WTC11 (cell line): ENCODE measurements around the gene VEPH1. TPM values are rescaled to one million over a fixed set of nuclear protein-coding genes. Genes with fewer than 3 reads are reported as not detected.

Source experiments
- ATAC-seq: fragments of 200-7000 bp; cut with Tn5 transposase; 2 replicates; pipeline ENCODE4 v1.10.0; 2021; ENCODE audit warnings: mild to moderate bottlenecking, moderate library complexity
- CTCF ChIA-PET: fragments of 300-600 bp; sonication (Branson Sonifier 250); formaldehyde crosslinking; loops from one replicate; lab custom pipeline; 2021; ENCODE audit warnings: antibody characterized with exemption; lab: Charles Lee
- POLR2A ChIA-PET: fragments of 350-600 bp; sonication (Branson Sonifier 250); formaldehyde crosslinking; loops from one replicate; lab custom pipeline; 2021; ENCODE audit warnings: antibody characterized with exemption; lab: Charles Lee
- DNase-seq: peaks from one replicate; pipeline ENCODE4 v3.0.0; 2021; ENCODE audit warnings: low spot score
- H3K27ac Mint-ChIP-seq: 2 replicates; pipeline ENCODE4 v1.8.0; 2021; ENCODE audit warnings: mixed read lengths
- H3K27me3 Mint-ChIP-seq: 2 replicates; pipeline ENCODE4 v1.8.0; 2021; ENCODE audit warnings: low read depth, mild to moderate bottlenecking, moderate library complexity, mixed read lengths
- H3K36me3 Mint-ChIP-seq: 2 replicates; pipeline ENCODE4 v1.8.0; 2021; ENCODE audit warnings: mixed read lengths
- H3K4me1 Mint-ChIP-seq: 2 replicates; pipeline ENCODE4 v1.8.0; 2022; ENCODE audit warnings: mixed read lengths
- H3K4me3 Mint-ChIP-seq: 2 replicates; pipeline ENCODE4 v1.8.0; 2021; ENCODE audit warnings: mild to moderate bottlenecking, moderate library complexity, mixed read lengths
- H3K9me3 Mint-ChIP-seq: 2 replicates; pipeline ENCODE4 v1.8.0; 2021; ENCODE audit warnings: mixed read lengths
- AFF4 ChIP-seq: sonication (generic); formaldehyde crosslinking; IDR thresholded peaks from 2 replicates; pipeline ENCODE4 v1.8.1; 2023; ENCODE audit warnings: mild to moderate bottlenecking, missing genetic modification reagents, borderline replicate concordance
- CBFB ChIP-seq: sonication (generic); formaldehyde crosslinking; IDR thresholded peaks from 2 replicates; pipeline ENCODE4 v1.8.1; 2022; ENCODE audit warnings: mild to moderate bottlenecking, low read depth, missing genetic modification reagents
- CREB1 ChIP-seq: sonication (generic); formaldehyde crosslinking; IDR thresholded peaks from 2 replicates; pipeline ENCODE4 v1.8.0; 2023; ENCODE audit warnings: mild to moderate bottlenecking, missing genetic modification reagents
- ETV6 ChIP-seq: sonication (generic); formaldehyde crosslinking; IDR thresholded peaks from 2 replicates; pipeline ENCODE4 v1.8.1; 2022; ENCODE audit warnings: mild to moderate bottlenecking, missing genetic modification reagents
- GRHL2 ChIP-seq: fragments of 250-450 bp; sonication (Bioruptor Pico); IDR thresholded peaks from 2 replicates; pipeline ENCODE4 v1.8.0; 2022; ENCODE audit warnings: mild to moderate bottlenecking, moderate library complexity; ENCODE audit not compliant: insufficient replicate concordance, severe bottlenecking
- JAZF1 ChIP-seq: fragments of 250-450 bp; sonication (Bioruptor Pico); IDR thresholded peaks from 2 replicates; pipeline ENCODE4 v1.9.0; 2021; ENCODE audit warnings: moderate library complexity, mild to moderate bottlenecking, inconsistent platforms
- NFATC4 ChIP-seq: fragments of 250-450 bp; sonication (Bioruptor Pico); IDR thresholded peaks from 2 replicates; pipeline ENCODE4 v1.9.0; 2021; ENCODE audit warnings: mild to moderate bottlenecking
- NR2C2 ChIP-seq: sonication (generic); formaldehyde crosslinking; IDR thresholded peaks from 2 replicates; pipeline ENCODE4 v1.8.0; 2022; ENCODE audit warnings: mild to moderate bottlenecking, missing genetic modification reagents
- OVOL2 ChIP-seq: fragments of 250-450 bp; sonication (Bioruptor Pico); IDR thresholded peaks from 2 replicates; pipeline ENCODE4 v1.9.0; 2021; ENCODE audit warnings: mild to moderate bottlenecking, borderline replicate concordance
- TEAD4 ChIP-seq: sonication (generic); formaldehyde crosslinking; IDR thresholded peaks from 2 replicates; pipeline ENCODE4 v1.8.0; 2022; ENCODE audit warnings: mild to moderate bottlenecking, missing genetic modification reagents
- TP53 ChIP-seq: sonication (generic); formaldehyde crosslinking; IDR thresholded peaks from 2 replicates; pipeline ENCODE4 v1.8.1; 2023; ENCODE audit warnings: mild to moderate bottlenecking, missing genetic modification reagents
- ZMAT4 ChIP-seq: fragments of 250-450 bp; sonication (Bioruptor Pico); IDR thresholded peaks from 2 replicates; pipeline ENCODE4 v1.9.0; 2021; ENCODE audit warnings: mild to moderate bottlenecking
- ZNF232 ChIP-seq: sonication (generic); formaldehyde crosslinking; IDR thresholded peaks from 2 replicates; pipeline ENCODE4 v1.8.0; 2022; ENCODE audit warnings: mild to moderate bottlenecking, missing genetic modification reagents
- total RNA-seq: library from RNA; stranded (reverse); gene quantifications from 3 replicates; pipeline ENCODE4 v1.2.3, GENCODE V29; 2021
- TF ChIP-seq, protein P1 (sequence below): sonication (generic); formaldehyde crosslinking; IDR thresholded peaks from 2 replicates; pipeline ENCODE4 v1.8.1; 2023; ENCODE audit warnings: mild to moderate bottlenecking, missing genetic modification reagents
- TF ChIP-seq, protein P2 (sequence below): sonication (generic); formaldehyde crosslinking; conservative IDR thresholded peaks from 2 replicates; pipeline ENCODE4 v1.8.1; 2022; ENCODE audit warnings: mild to moderate bottlenecking, missing genetic modification reagents
- TF ChIP-seq, protein P3 (sequence below): sonication (generic); formaldehyde crosslinking; IDR thresholded peaks from 2 replicates; pipeline ENCODE4 v1.8.1; 2023; ENCODE audit warnings: mild to moderate bottlenecking, missing genetic modification reagents, moderate library complexity
- TF ChIP-seq, protein P4 (sequence below): sonication (generic); formaldehyde crosslinking; IDR thresholded peaks from 2 replicates; pipeline ENCODE4 v1.8.1; 2023; ENCODE audit warnings: mild to moderate bottlenecking, moderate library complexity, missing genetic modification reagents

VEPH1 gene
- total RNA-seq, 1 experiment from 2014 or later, result 10.8 TPM

- H3K4me1 Mint-ChIP-seq, result no peaks in the 10 kb centered on the region
- no peaks in the 10 kb centered on the region for H3K36me3 Mint-ChIP-seq
- no peaks in the 10 kb centered on the region for H3K9me3 Mint-ChIP-seq
- ATAC-seq (no peak), DNase-seq (no peak)
- TF ChIP-seq ZMAT4 (CRISPR knock-in tag) (no peak), OVOL2 (no peak), NR2C2 (no peak), JAZF1 (CRISPR knock-in tag) (no peak), AFF4 (CRISPR knock-in tag) (no peak), CBFB (CRISPR knock-in tag) (no peak), CREB1 (CRISPR knock-in tag) (no peak), GRHL2 (CRISPR knock-in tag) (no peak), TP53 (CRISPR knock-in tag) (no peak), ETV6 (CRISPR knock-in tag) (no peak), NFATC4 (CRISPR knock-in tag) (no peak), ZNF232 (no peak), TEAD4 (CRISPR knock-in tag) (no peak)
- TF ChIP-seq, protein P1, sequence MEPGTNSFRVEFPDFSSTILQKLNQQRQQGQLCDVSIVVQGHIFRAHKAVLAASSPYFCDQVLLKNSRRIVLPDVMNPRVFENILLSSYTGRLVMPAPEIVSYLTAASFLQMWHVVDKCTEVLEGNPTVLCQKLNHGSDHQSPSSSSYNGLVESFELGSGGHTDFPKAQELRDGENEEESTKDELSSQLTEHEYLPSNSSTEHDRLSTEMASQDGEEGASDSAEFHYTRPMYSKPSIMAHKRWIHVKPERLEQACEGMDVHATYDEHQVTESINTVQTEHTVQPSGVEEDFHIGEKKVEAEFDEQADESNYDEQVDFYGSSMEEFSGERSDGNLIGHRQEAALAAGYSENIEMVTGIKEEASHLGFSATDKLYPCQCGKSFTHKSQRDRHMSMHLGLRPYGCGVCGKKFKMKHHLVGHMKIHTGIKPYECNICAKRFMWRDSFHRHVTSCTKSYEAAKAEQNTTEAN (CRISPR knock-in tag), result no peak
- TF ChIP-seq, protein P2, sequence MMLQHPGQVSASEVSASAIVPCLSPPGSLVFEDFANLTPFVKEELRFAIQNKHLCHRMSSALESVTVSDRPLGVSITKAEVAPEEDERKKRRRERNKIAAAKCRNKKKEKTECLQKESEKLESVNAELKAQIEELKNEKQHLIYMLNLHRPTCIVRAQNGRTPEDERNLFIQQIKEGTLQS (CRISPR knock-in tag), result no peak
- TF ChIP-seq, protein P3, sequence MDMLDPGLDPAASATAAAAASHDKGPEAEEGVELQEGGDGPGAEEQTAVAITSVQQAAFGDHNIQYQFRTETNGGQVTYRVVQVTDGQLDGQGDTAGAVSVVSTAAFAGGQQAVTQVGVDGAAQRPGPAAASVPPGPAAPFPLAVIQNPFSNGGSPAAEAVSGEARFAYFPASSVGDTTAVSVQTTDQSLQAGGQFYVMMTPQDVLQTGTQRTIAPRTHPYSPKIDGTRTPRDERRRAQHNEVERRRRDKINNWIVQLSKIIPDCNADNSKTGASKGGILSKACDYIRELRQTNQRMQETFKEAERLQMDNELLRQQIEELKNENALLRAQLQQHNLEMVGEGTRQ (CRISPR knock-in tag), result no peak
- TF ChIP-seq, protein P4, sequence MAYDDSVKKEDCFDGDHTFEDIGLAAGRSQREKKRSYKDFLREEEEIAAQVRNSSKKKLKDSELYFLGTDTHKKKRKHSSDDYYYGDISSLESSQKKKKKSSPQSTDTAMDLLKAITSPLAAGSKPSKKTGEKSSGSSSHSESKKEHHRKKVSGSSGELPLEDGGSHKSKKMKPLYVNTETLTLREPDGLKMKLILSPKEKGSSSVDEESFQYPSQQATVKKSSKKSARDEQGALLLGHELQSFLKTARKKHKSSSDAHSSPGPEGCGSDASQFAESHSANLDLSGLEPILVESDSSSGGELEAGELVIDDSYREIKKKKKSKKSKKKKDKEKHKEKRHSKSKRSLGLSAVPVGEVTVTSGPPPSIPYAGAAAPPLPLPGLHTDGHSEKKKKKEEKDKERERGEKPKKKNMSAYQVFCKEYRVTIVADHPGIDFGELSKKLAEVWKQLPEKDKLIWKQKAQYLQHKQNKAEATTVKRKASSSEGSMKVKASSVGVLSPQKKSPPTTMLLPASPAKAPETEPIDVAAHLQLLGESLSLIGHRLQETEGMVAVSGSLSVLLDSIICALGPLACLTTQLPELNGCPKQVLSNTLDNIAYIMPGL (CRISPR knock-in tag), result no peak
- ChIA-PET POLR2A (no interaction called here), CTCF (no interaction called here)
- H3K27me3 Mint-ChIP-seq, result no peaks in the 10 kb centered on the region
- H3K4me3 Mint-ChIP-seq, result no peak overlapping the region
- H3K27ac Mint-ChIP-seq, result no peak overlapping the region
Observed at GRCh38 chr3:157219215-157219614, 284.0 kb downstream of the VEPH1 start.

Other genes with a start within 250 kb of the VEPH1 start
- gene PTX3, start 66.6 kb downstream of the VEPH1 start, total RNA-seq, result 0.59 to 0.76 TPM (median 0.73 TPM) in 3 replicates